ENCODE data around the gene ODF2. TPM values are rescaled to one million over a fixed set of nuclear protein-coding genes. Genes with fewer than 3 reads are reported as not detected.

ODF2 gene
- total RNA-seq, 1 experiment from 2014 or later, result 36.8 TPM

- DNase-seq (ENCODE audit: low read depth, low spot score) (no peak), ATAC-seq (no peak)
- Histone ChIP-seq H3K4me3 (ENCODE audit: low read depth in 2 of 2, low read length in 2 of 2) (no peak overlapping the region), H3K27me3 (ENCODE audit: control insufficient read depth, insufficient read depth, low read length) (no peaks in the 10 kb centered on the region), H3K27ac (ENCODE audit: low read length) (no peak overlapping the region), H3K36me3 (ENCODE audit: control insufficient read depth, insufficient read depth, low read length) (peaks cover under 1% of the 10 kb centered on the region; the same call in 1 of the 2 replicates), H3K4me1 (ENCODE audit: control insufficient read depth, insufficient read depth, low read length) (peaks cover 9% of the 10 kb centered on the region; the same call in 1 of the 2 replicates), H3K9me3 (ENCODE audit: control insufficient read depth, insufficient read depth, low read depth, low read length) (no peaks in the 10 kb centered on the region)
- in situ Hi-C loops (cut with HindIII; ENCODE audit: low pct_unique_long_range_greater_than_20kb, low sequenced_read_pairs), result no loop called here
- ChIA-PET POLR2A (no interaction called here), CTCF (no interaction called here)
- TF ChIP-seq, protein P1, sequence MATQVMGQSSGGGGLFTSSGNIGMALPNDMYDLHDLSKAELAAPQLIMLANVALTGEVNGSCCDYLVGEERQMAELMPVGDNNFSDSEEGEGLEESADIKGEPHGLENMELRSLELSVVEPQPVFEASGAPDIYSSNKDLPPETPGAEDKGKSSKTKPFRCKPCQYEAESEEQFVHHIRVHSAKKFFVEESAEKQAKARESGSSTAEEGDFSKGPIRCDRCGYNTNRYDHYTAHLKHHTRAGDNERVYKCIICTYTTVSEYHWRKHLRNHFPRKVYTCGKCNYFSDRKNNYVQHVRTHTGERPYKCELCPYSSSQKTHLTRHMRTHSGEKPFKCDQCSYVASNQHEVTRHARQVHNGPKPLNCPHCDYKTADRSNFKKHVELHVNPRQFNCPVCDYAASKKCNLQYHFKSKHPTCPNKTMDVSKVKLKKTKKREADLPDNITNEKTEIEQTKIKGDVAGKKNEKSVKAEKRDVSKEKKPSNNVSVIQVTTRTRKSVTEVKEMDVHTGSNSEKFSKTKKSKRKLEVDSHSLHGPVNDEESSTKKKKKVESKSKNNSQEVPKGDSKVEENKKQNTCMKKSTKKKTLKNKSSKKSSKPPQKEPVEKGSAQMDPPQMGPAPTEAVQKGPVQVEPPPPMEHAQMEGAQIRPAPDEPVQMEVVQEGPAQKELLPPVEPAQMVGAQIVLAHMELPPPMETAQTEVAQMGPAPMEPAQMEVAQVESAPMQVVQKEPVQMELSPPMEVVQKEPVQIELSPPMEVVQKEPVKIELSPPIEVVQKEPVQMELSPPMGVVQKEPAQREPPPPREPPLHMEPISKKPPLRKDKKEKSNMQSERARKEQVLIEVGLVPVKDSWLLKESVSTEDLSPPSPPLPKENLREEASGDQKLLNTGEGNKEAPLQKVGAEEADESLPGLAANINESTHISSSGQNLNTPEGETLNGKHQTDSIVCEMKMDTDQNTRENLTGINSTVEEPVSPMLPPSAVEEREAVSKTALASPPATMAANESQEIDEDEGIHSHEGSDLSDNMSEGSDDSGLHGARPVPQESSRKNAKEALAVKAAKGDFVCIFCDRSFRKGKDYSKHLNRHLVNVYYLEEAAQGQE (IDR thresholded peaks at IDR 0.05; ENCODE audit: insufficient read depth in 1 of 2, low read depth in 2 of 2, low read length in 1 of 2), result no peak
- TF ChIP-seq, protein P2, sequence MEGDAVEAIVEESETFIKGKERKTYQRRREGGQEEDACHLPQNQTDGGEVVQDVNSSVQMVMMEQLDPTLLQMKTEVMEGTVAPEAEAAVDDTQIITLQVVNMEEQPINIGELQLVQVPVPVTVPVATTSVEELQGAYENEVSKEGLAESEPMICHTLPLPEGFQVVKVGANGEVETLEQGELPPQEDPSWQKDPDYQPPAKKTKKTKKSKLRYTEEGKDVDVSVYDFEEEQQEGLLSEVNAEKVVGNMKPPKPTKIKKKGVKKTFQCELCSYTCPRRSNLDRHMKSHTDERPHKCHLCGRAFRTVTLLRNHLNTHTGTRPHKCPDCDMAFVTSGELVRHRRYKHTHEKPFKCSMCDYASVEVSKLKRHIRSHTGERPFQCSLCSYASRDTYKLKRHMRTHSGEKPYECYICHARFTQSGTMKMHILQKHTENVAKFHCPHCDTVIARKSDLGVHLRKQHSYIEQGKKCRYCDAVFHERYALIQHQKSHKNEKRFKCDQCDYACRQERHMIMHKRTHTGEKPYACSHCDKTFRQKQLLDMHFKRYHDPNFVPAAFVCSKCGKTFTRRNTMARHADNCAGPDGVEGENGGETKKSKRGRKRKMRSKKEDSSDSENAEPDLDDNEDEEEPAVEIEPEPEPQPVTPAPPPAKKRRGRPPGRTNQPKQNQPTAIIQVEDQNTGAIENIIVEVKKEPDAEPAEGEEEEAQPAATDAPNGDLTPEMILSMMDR (IDR thresholded peaks at IDR 0.05), result no peak
- TF ChIP-seq SIN3A (IDR thresholded peaks at IDR 0.05; ENCODE audit: borderline replicate concordance, insufficient read depth, low read depth, low read length), result no peak
- TF ChIP-seq POLR2AphosphoS5 (IDR thresholded peaks at IDR 0.05; ENCODE audit: low read depth, low read length), result no peak
- TF ChIP-seq TCF7L2 (IDR thresholded peaks at IDR 0.05; ENCODE audit: low read depth, low read length), result no peak
- BruUV-seq (replicated peaks), result no TSS peak
- intact Hi-C loops (cut with micrococcal nuclease; ENCODE audit: unreplicated experiment), result no loop called here
Observed at GRCh38 chr9:128546504-128546903, 90.7 kb downstream of the ODF2 start.

DNA sequence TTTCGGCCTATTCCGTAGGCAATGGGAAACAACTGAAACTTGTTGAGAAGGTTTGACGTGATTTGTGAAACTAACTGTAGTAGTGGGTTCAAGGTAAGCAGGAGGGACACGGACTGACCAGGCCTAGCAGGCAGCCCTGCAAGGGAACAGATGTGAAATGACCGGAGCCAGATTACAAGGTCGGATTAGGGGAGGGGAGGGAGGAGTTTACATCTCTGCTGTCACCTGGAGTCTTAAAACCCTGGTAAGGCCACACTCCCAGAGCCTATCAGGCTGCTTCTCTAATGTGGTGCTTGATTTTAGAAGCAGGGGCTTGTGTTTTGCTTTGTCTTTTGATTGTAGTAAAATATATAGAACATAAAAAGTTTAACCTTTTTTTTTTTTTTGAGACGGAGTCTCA lies 93.1 kb downstream of the ODF2 start:
- ChIA-PET CTCF (no interaction called here), POLR2A (no interaction called here)
- intact Hi-C loops (cut with micrococcal nuclease; ENCODE audit: unreplicated experiment), result no loop called here
- no peaks in the 10 kb centered on the region for H3K9me3 ChIP-seq (ENCODE audit: control insufficient read depth, insufficient read depth, low read depth, low read length)
- DNase-seq (ENCODE audit: low read depth, low spot score), result no peak
- no peak overlapping the region for H3K4me3 ChIP-seq (ENCODE audit: low read depth in 2 of 2, low read length in 2 of 2)
- no peaks in the 10 kb centered on the region for H3K36me3 ChIP-seq (ENCODE audit: control insufficient read depth, insufficient read depth, low read length)
- H3K27me3 ChIP-seq (ENCODE audit: control insufficient read depth, insufficient read depth, low read length), result no peaks in the 10 kb centered on the region
- no peak for TF ChIP-seq POLR2AphosphoS5 (IDR thresholded peaks at IDR 0.05; ENCODE audit: low read depth, low read length)
- TF ChIP-seq SIN3A (IDR thresholded peaks at IDR 0.05; ENCODE audit: borderline replicate concordance, insufficient read depth, low read depth, low read length), result no peak
- TF ChIP-seq, protein P1 (IDR thresholded peaks at IDR 0.05; ENCODE audit: insufficient read depth in 1 of 2, low read depth in 2 of 2, low read length in 1 of 2), result no peak
- no peak for TF ChIP-seq TCF7L2 (IDR thresholded peaks at IDR 0.05; ENCODE audit: low read depth, low read length)
- TF ChIP-seq, protein P2 (IDR thresholded peaks at IDR 0.05), result no peak
- ATAC-seq, result no peak
- peaks cover 10% of the 10 kb centered on the region; the same call in 1 of the 2 replicates for H3K4me1 ChIP-seq (ENCODE audit: control insufficient read depth, insufficient read depth, low read length)
- no TSS peak for BruUV-seq (replicated peaks)
- no peak overlapping the region for H3K27ac ChIP-seq (ENCODE audit: low read length)
- in situ Hi-C loops (cut with HindIII; ENCODE audit: low pct_unique_long_range_greater_than_20kb, low sequenced_read_pairs), result no loop called here

Data from Panc1 (cell line).